GM12892 (cell line): ENCODE measurements around the gene CALR.
"Not testable (repeated sequence)": the region's sequence is repeated elsewhere in the genome, so short reads cannot be mapped to it uniquely, and the experiment has no call there.

Experiments
- DNase-seq: peaks from one replicate; pipeline ENCODE4 v3.0.0; 2011; ENCODE audit not compliant: insufficient read length
- FAIRE-seq: peaks from 2 replicates; lab custom pipeline; 2011; peaks lifted over from hg19 to GRCh38; lab: Jason Lieb, UNC
- POLR2A ChIP-seq: IDR thresholded peaks from 2 replicates; pipeline ENCODE4 v1.6.1; 2011; ENCODE audit warnings: low read depth, low read length, control low read depth
- POLR2AphosphoS5 ChIP-seq: IDR thresholded peaks from 2 replicates; pipeline ENCODE4 v1.6.1; 2011; ENCODE audit warnings: low read depth, low read length, control low read depth
- TAF1 ChIP-seq: IDR thresholded peaks from 2 replicates; pipeline ENCODE4 v1.6.1; 2011; ENCODE audit warnings: low read depth, mild to moderate bottlenecking, control low read depth, low read length, borderline replicate concordance

Gene CALR

DNA sequence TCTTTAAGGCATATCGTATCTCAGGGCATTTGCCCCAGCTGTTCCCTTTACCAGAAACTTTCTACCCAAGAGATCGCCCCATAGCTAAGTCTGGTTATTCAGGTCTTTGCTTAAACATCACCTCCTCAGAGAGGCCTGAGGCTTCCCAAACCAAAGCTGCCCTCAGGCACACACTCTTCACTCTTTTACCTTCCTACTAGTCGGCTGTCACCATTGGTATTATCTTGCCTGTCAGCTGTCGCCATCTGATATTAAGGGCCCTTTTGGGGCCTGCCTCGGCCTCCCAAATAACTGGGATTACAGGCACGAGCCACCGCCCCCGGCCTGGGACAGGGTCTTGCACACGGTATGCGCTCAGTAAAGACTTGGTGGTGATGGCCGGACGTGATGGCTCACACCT is 17.6 kb downstream of the CALR start:
- no peak for FAIRE-seq
- no peak for DNase-seq
- TF ChIP-seq TAF1 (no peak), POLR2A (no peak), POLR2AphosphoS5 (no peak)

DNA sequence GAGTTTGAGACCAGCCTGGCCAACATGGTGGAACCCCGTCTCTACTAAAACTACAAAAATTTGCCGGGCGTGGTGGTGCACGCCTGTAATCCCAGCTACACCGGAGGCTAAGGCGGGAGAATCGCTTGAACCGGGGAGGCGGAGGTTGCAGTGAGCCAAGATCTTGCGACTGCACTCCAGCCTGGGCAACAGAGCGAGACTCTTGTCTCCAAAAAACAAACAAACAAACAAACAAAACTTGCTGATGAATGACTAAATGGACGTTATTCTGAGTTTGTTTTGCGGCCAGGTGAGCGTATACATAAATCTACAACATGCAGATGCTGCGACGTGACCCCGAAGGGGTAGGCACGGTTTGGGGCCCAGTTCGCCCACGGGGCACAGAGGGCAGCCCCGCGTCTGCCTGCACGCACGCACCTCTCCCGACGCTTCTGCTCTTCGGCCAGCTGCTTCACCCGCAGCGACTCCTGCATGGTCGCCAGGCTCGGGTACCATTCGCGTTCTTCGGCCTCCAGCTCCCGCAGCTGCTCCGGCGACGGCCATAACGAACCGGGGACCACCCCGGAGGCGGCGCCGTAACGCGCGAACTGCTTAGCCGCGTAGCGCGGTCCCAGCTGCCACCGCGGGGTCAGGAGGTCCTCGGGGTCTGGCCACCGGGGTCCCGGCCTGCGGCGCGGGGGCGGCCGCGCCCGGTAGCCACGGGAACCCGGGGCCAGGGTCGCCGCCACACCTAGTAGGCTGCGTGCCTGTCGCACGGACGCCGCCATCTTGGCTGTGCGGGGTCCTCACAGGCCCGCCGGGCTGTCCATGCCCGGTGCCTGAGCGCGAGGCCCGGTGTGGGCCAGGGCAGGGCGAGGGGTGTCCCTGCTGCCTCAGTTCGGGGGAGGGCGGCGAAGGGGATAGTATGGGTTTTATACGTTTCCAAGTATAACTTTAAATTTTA is 18.3 kb downstream of the CALR start, which contains the start of gene GADD45GIP1:
TSS of gene GADD45GIP1 (minus strand) at position 778 of the 943 bp plus-strand sequence. CDS start at position 767, 11 bp downstream.
- DNase-seq: peak; percentile 80
- FAIRE-seq: peak; percentile 78
- TF ChIP-seq POLR2A: peak; percentile 97
- peak; percentile 88 for TF ChIP-seq POLR2AphosphoS5
- peak; percentile 95 for TF ChIP-seq TAF1

DNA sequence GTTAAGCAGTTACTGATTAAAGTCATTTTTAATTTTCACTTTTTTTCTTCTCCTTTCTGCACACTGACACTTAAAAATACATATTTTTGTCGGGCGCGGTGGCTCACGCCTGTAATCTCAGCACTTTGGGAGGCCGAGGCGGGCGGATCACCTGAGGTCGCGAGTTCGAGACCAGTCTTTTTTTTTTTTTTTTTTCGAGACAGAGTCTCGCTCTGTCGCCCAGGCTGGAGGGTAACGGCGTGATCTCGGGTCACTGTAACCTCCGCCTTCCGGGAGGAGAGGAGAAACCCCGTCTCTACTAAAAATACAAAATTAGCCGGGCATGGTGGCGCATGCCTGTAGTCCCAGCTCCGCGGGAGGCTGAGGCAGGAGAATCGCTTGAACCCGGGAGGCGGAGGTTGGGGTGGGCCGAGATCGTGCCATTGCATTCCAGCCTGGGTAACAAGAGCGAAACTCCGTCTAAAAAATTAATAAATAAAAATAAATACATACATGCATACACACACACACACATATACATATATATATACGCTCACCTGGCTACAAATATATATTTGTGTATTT is 19.1 kb downstream of the CALR start:
- FAIRE-seq, DNase-seq: not testable (repeated sequence)

DNA sequence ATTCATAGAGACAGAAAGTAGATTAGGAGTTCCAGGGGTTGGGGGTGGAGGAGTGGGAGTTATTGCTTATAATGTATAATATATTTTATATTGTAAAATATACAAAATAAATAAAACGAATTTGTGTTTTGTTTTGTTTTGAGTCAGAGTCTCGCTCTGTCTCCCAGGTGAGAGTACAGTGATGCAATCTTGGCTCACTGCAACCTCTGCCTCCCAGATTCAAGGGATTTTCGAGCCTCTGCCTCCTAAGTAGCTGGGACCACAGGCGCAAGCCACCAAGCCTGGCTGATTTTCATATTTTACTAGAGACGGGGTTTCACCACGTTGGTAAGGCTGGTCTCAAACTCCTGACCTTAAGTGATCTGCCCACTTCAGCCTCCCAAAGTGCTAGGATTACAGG is 21.1 kb downstream of the CALR start:
- DNase-seq (no peak), FAIRE-seq (no peak)
- TF ChIP-seq TAF1: no peak
- no peak for TF ChIP-seq POLR2A
- TF ChIP-seq POLR2AphosphoS5: no peak

DNA sequence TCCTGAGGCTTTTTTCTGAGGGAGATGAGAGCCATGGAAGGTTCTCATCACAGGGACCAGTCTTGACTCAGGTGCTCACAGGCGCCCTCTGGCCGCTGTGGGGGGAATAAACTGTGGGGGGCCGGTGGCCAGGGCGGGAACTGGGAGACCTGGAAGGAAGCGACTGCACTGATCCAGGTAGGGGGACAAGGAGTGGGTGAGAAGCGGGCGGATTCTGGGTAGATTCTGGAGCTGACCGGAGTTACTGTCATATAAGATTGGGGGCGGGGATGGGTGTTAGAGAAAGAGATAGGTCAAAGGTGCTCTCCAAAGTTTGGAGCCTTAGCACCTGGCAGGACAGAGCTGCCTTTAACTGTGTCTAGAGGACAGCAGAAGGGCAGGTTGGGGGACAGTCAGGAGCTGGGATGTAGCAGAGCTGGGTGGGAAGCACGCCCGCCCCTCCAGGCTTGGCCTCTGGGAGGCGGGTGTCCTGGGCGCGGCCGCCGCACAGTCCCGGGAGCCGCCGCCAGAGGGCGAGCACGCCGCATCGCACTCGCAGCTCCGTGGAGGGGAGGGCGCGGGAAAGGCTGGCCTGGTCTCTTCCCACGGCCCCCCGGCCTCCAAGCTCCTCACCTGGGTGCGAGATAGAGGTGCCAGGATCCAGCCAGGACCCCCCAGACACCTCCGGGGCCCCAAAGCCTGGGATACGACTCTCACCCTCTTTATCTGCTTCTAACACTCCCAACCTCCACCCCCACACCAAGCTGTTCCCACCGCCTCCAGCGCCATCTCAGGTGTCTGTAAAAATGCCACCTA is 26.8 kb downstream of the CALR start:
- DNase-seq (peak; percentile 83), FAIRE-seq (peak; percentile 89)
- TF ChIP-seq POLR2A (no peak), POLR2AphosphoS5 (no peak), TAF1 (no peak)

DNA sequence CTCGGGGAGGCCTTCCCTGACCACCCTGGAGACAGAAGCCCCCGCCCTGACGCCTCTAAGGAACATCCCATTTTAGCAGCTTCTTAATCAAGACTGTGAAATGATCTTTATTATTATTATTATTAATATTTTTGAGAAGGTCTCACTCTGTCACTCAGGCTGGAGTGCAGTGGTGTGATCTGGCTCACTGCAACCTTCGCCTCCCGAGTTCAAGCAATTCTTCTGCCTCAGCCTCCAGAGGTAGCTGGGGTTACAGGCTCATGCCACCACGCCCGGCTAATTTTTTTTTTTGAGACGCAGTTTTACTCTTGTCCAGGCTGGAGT is 27.4 kb downstream of the CALR start:
- DNase-seq (no peak), FAIRE-seq (no peak)
- no peak for TF ChIP-seq POLR2A
- no peak for TF ChIP-seq TAF1
- no peak for TF ChIP-seq POLR2AphosphoS5

DNA sequence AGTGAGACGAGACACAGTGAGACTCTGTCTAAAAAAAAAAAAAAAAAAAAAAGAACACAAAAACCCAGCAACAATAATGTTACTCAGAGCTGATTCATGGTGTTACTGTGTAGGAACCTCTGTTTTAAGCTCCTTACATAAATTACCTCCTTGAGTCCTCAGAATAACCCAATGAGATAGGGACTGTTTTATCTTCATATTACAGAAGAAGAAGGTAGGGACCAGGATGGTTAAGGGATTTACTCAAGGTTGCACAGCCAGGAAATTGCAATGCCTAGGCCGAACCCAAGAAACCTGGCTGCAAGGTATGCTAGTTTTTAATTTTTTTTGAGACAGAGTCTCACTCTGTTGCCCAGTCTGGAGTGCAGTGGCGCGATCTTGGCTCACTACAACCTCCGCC is 29.5 kb downstream of the CALR start:
- TF ChIP-seq TAF1 (no peak), POLR2A (no peak), POLR2AphosphoS5 (no peak)
- FAIRE-seq (no peak), DNase-seq (no peak)

DNA sequence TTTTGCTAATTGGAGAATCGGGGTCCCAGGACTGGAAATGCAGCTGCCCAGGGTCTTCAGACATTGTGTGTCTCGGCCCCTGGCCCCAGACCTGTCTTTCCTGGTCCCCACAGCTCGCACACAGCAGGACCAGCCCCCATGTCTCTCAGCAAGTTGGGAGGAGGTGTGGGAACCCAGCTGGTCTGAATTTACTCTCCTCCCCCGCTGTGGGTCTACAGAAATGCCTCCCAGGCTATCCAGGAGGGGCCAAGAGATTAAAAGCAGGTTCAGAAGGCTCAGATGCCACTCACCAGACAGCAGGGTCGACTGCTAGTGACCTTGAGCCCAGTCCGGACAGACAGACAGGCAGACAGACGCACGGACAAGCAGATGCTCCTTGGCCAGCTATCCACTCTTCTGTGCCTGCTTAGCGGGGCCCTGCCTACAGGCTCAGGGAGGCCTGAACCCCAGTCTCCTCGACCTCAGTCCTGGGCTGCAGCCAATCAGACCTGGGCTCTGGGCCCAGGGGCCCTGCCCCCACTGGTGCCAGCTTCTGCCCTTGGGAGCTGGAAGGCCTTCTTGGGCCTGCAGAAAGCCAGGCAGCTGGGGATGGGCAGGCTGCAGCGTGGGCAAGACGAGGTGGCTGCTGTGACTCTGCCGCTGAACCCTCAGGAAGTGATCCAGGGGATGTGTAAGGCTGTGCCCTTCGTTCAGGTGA is 31.0 kb downstream of the CALR start, which contains the start of gene DAND5:
TSS of gene DAND5 (plus strand) at position 285 of the 697 bp plus-strand sequence. CDS start at position 370, 85 bp downstream.
- FAIRE-seq: no peak
- TF ChIP-seq TAF1 (no peak), POLR2AphosphoS5 (no peak), POLR2A (no peak)
- DNase-seq: no peak

DNA sequence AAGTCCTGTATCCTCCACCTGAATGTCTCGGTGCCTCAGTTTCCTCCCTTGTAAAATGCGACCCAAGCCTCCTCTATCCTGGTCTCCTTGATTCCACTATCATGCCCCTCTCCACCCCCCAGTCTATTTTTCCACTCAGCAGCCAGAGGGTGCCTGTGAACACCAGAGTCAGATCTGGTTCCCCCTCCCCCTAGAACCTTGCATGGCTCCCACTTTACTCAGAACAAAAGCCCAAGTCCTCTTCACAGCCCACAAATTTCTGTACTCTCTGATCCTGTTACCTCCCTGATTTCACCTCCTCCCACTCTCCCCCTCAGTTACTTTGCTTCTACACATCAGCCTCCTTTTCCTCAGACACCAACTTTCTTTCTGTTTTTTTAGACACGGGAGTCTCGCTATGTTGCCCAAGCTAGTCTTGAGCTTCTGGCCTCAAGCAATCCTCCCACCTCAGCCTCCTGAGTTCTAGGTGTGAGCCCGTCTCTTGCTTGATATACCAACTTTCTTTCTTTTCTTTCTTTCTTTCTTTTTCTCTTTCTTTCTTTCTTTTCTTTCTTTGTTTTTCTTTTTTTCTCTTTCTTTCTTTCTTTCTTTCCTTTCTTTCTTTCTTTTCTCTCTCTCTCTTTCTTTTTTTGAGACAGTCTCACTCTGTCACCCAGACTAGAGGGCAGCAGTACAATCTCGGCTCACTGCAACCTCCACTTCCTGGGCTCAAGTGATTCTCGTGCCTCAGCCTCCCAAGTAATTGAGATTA is 31.8 kb downstream of the CALR start:
- FAIRE-seq (no peak), DNase-seq (no peak)
- TF ChIP-seq POLR2A (no peak), TAF1 (no peak), POLR2AphosphoS5 (no peak)

DNA sequence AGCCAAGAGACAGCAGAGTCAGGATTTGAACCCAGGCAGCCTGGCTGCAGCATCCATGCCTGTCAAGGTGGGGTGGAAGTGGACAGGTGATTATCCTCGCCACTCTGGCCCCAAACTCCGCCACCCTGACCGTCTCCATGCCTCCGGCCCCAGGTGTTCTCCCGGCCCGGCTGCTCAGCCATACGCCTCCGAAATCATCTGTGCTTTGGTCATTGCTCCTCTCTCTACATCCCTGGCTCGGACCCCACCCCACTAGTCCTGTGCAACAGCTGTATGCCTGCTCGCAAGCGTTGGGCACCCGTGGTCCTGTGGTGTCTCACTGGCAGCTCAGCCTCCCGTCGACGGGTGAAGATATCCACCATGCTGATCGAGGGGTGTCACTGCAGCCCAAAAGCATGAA is 34.8 kb downstream of the CALR start:
- FAIRE-seq: no peak
- TF ChIP-seq POLR2A (no peak), TAF1 (no peak), POLR2AphosphoS5 (no peak)
- DNase-seq: no peak
